Measurements from ENCODE around the gene PRKD2. TPM values are rescaled to one million over a fixed set of nuclear protein-coding genes. Genes with fewer than 3 reads are reported as not detected.

Gene PRKD2
- total and polyA plus RNA-seq, 2 of the 8 experiments (the other 6 are each of a cell fraction or from before 2014, with no cell fraction given): 24.4 to 63.8 TPM

- TF ChIP-seq NRF1 (IDR thresholded peaks at IDR 0.05; ENCODE audit: low read depth, low read length) (no peak), GABPA (IDR thresholded peaks at IDR 0.05; ENCODE audit: borderline replicate concordance, insufficient read depth, low read length) (no peak), TAF7 (optimal IDR thresholded peaks at IDR 0.05; ENCODE audit: borderline replicate concordance, low read depth, low read length) (no peak), USF2 (IDR thresholded peaks at IDR 0.05; ENCODE audit: low read length) (no peak), CEBPB (IDR thresholded peaks at IDR 0.05; ENCODE audit: low read depth, low read length) (no peak), POLR2AphosphoS5 (IDR thresholded peaks at IDR 0.05; ENCODE audit: low read depth, low read length) (no peak), FOSL1 (IDR thresholded peaks at IDR 0.05; ENCODE audit: insufficient read depth, low read depth, low read length) (no peak)
Observed at GRCh38 chr19:46755853-46756543, 39.1 kb upstream of the PRKD2 start (continued).

Data from H1 (cell line).